ENCODE results near the gene PRKAR1B. TPM values are rescaled to one million over a fixed set of nuclear protein-coding genes. Genes with fewer than 3 reads are reported as not detected.

Gene PRKAR1B
- polyA plus RNA-seq, 1 of the 3 experiments (the other 2 are of a cell fraction): 63.7 TPM

- TF ChIP-seq RAD21 (IDR thresholded peaks at IDR 0.05; ENCODE audit: low read length): peak; percentile 81
- TF ChIP-seq CTCF (IDR thresholded peaks at IDR 0.05): peak; percentile 99
- TF ChIP-seq CHD2 (IDR thresholded peaks at IDR 0.05; ENCODE audit: low read length, partially characterized antibody): no peak
- TF ChIP-seq SMC3 (IDR thresholded peaks at IDR 0.05; ENCODE audit: low read depth, low read length): peak; percentile 85
- CTCF ChIA-PET: interaction anchor here (0.6 to 7.6 kb wide), 30 partner anchors 9 to 477 kb away, joined by 3 to 67 read pairs (median 4); no protein-coding TSS in a partner anchor
- no peaks in the 10 kb centered on the region for H4K20me1 ChIP-seq (ENCODE audit: insufficient read depth)
- peak; percentile 93 for DNase-seq
- H3K9me3 ChIP-seq: no peaks in the 10 kb centered on the region
- H3K79me2 ChIP-seq (ENCODE audit: insufficient read depth): 0 out of 2 replicates have a peak, but pooled peaks cover 8% of the 10 kb centered on the region
- no peaks in the 10 kb centered on the region for H3K9me2 ChIP-seq
- no peak overlapping the region for H2AFZ ChIP-seq (ENCODE audit: low read depth)
- WGBS (ENCODE audit: low lambda C conversion rate): 75% methylated on average over 44 of the region's 65 CpGs
- no peak overlapping the region for H3K9ac ChIP-seq
- POLR2A ChIA-PET: interaction anchor here (0.9 kb wide), 1 partner anchor 452 kb away, joined by 3 read pairs; no protein-coding TSS in a partner anchor
- peaks cover 40 to 48% of the 10 kb centered on the region in 2 experiments for H3K4me1 ChIP-seq (ENCODE audit: control insufficient read depth in 1 of 2, insufficient read depth in 2 of 2, low read depth in 1 of 2, low read length in 1 of 2)
- H3K27ac ChIP-seq (ENCODE audit: low read depth in 2 of 2, low read length in 1 of 2): no peak overlapping the region
- peaks cover 19 to 39% of the 10 kb centered on the region in 2 experiments for H3K36me3 ChIP-seq (replicated peaks in 1 of 2; ENCODE audit: control insufficient read depth in 1 of 2, insufficient read depth in 2 of 2, low read length in 1 of 2)
- H3K27me3 ChIP-seq (ENCODE audit: insufficient read depth): no peaks in the 10 kb centered on the region
- peaks cover 28% of the 10 kb centered on the region for H3F3A ChIP-seq (replicated peaks; ENCODE audit: insufficient read depth)
- H3K4me3 ChIP-seq (ENCODE audit: low read depth in 2 of 2, low read length in 1 of 2): no peak overlapping the region
- H3K4me2 ChIP-seq: no peak overlapping the region
These were observed 47.4 kb upstream of the PRKAR1B start for GRCh38 chr7:774161-775109.

- H2AFZ ChIP-seq (ENCODE audit: low read depth): no peak overlapping the region
- H3K4me3 ChIP-seq (ENCODE audit: low read depth in 2 of 2, low read length in 1 of 2): no peak overlapping the region
- ChIA-PET POLR2A (interaction anchor here (0.9 kb wide), 1 partner anchor 451 kb away, joined by 3 read pairs; no protein-coding TSS in a partner anchor), CTCF (interaction anchor here (0.6 to 7.6 kb wide), 20 partner anchors 15 to 455 kb away, joined by 3 to 67 read pairs (median 4); no protein-coding TSS in a partner anchor)
- H4K20me1 ChIP-seq (ENCODE audit: insufficient read depth): no peaks in the 10 kb centered on the region
- WGBS (ENCODE audit: low lambda C conversion rate): 100% methylated on average over 5 of the region's 12 CpGs
- H3K36me3 ChIP-seq (replicated peaks in 1 of 2; ENCODE audit: control insufficient read depth in 1 of 2, insufficient read depth in 2 of 2, low read length in 1 of 2): peaks cover 19 to 39% of the 10 kb centered on the region in 2 experiments
- H3K4me1 ChIP-seq (ENCODE audit: control insufficient read depth in 1 of 2, insufficient read depth in 2 of 2, low read depth in 1 of 2, low read length in 1 of 2): peaks cover 40 to 48% of the 10 kb centered on the region in 2 experiments
- no peaks in the 10 kb centered on the region for H3K9me2 ChIP-seq
- H3K9ac ChIP-seq: no peak overlapping the region
- 0 out of 2 replicates have a peak, but pooled peaks cover 8% of the 10 kb centered on the region for H3K79me2 ChIP-seq (ENCODE audit: insufficient read depth)
- DNase-seq: no peak
- H3K27ac ChIP-seq (ENCODE audit: low read depth in 2 of 2, low read length in 1 of 2): no peak overlapping the region
- no peaks in the 10 kb centered on the region for H3K9me3 ChIP-seq
- no peaks in the 10 kb centered on the region for H3K27me3 ChIP-seq (ENCODE audit: insufficient read depth)
- H3F3A ChIP-seq (replicated peaks; ENCODE audit: insufficient read depth): peaks cover 27% of the 10 kb centered on the region
- no peak overlapping the region for H3K4me2 ChIP-seq
- no peak for TF ChIP-seq ELF1 (IDR thresholded peaks at IDR 0.05)
- TF ChIP-seq MAX (IDR thresholded peaks at IDR 0.05; ENCODE audit: low read depth): no peak
- no peak for TF ChIP-seq TEAD4 (IDR thresholded peaks at IDR 0.05; ENCODE audit: borderline replicate concordance, insufficient read depth)
- no peak for TF ChIP-seq EZH2phosphoT487 (IDR thresholded peaks at IDR 0.05; ENCODE audit: borderline replicate concordance, low read depth)
- no peak for TF ChIP-seq CHD2 (IDR thresholded peaks at IDR 0.05; ENCODE audit: low read length, partially characterized antibody)
- TF ChIP-seq REST (IDR thresholded peaks at IDR 0.05; ENCODE audit: low read depth, low read length): no peak
- no peak for TF ChIP-seq CTCF (IDR thresholded peaks at IDR 0.05)
- no peak for TF ChIP-seq FOSL2 (IDR thresholded peaks at IDR 0.05; ENCODE audit: borderline replicate concordance, low read depth)
- no peak for TF ChIP-seq RCOR1 (IDR thresholded peaks at IDR 0.05; ENCODE audit: low read length)
- no peak for TF ChIP-seq IRF3 (IDR thresholded peaks at IDR 0.05; ENCODE audit: low read depth, low read length)
- TF ChIP-seq RAD21 (IDR thresholded peaks at IDR 0.05; ENCODE audit: low read length): no peak
- TF ChIP-seq GABPA (IDR thresholded peaks at IDR 0.05; ENCODE audit: low read depth): no peak
- no peak for TF ChIP-seq SIN3A (IDR thresholded peaks at IDR 0.05; ENCODE audit: borderline replicate concordance, low read depth, low read length)
- TF ChIP-seq RXRA (IDR thresholded peaks at IDR 0.05; ENCODE audit: borderline replicate concordance, low read depth): no peak
These were observed 46.5 kb upstream of the PRKAR1B start for GRCh38 chr7:773622-773915.
